ENCODE data around the gene CFAP54.

CFAP54 gene

DNA sequence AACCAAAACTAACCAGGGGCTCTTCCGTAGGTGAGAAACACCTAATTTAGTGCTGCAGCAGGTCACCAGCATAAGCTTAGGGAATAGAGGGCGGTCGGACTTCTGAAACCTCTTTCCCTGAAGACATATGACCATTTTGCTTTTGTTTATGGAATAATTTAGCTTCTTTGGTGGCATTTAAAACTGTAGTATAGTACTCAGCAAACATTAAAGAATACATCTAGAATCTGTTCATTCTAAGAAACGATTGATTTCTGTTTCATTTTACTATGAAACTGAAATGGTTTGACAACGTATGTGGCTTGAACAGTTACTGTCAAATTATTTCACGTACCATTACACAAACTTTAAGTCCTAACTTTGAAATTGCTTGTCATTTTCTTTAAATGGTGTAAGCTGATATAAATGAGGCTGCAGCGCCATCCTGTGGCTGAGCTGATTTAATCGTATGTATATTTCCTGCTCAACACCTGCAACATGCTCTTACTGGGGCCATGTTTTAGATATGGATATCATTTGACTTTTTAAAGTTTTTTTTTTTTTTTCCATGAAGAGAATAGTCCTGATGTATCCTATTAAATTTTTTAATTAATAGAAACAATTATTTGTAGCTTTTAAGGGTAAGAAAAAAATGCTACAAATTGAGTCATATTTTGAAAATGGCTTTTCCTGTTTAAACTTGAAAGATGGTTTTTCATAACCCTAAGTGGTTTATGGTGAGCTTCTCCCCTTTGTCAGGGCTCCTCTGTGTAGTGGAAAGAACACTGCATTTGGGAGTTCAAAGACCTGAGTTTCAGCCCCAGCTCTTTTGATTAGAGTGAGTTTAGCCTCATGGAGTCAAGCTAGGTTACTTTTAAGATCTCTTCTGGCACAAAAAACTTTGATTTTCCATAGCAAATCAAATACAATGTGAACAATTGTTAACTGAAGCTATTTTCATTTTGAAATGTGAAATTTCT lies 27.4 kb downstream of the CFAP54 start:
- no peaks in the 10 kb centered on the region for H3K36me3 ChIP-seq (ENCODE audit: control insufficient read depth, insufficient read depth, low read length)
- 57% methylated on average over 5 of the region's 8 CpGs; no CpG with 5 or more reads in 1 of the 2 experiments for WGBS, 2 experiments (ENCODE audit: insufficient coverage in 2 of 2)
- H3K4me1 ChIP-seq (ENCODE audit: control insufficient read depth, insufficient read depth, low read length, poor library complexity, severe bottlenecking) = peaks cover 2% of the 10 kb centered on the region
- no peak overlapping the region for H3K4me3 ChIP-seq (ENCODE audit: extremely low read depth, insufficient read depth, low read length, poor library complexity, severe bottlenecking)
- H3K9me3 ChIP-seq (ENCODE audit: control insufficient read depth, low read length) = no peaks in the 10 kb centered on the region
- no peak overlapping the region for H3K27ac ChIP-seq (ENCODE audit: low read depth, low read length, severe bottlenecking)

DNA sequence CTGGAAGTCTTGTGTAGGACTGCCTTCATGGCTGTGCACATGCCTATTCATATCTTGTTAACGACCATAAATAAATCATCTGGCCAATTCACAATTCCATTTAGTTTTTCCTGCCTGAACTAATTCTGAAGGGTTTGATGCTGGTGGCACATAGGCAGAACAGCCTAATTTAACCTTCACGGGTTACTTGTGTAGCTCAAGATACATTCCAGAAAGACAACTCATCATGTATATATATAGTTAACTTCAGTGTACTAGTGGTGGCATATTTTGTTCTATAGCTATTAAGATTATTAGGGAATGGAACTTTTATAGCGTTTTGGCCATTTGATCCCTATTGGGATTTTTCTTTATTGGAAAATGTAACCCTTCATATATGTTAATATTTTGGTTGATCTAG lies 31.4 kb downstream of the CFAP54 start:
- H3K4me3 ChIP-seq (ENCODE audit: extremely low read depth, insufficient read depth, low read length, poor library complexity, severe bottlenecking) = no peak overlapping the region
- no peaks in the 10 kb centered on the region for H3K4me1 ChIP-seq (ENCODE audit: control insufficient read depth, insufficient read depth, low read length, poor library complexity, severe bottlenecking)
- no peaks in the 10 kb centered on the region for H3K36me3 ChIP-seq (ENCODE audit: control insufficient read depth, insufficient read depth, low read length)
- 67 to 100% methylated on average over 1 of the region's 3 CpGs for WGBS, 2 experiments (ENCODE audit: insufficient coverage in 2 of 2)
- no peaks in the 10 kb centered on the region for H3K9me3 ChIP-seq (ENCODE audit: control insufficient read depth, low read length)
- no peak overlapping the region for H3K27ac ChIP-seq (ENCODE audit: low read depth, low read length, severe bottlenecking)

DNA sequence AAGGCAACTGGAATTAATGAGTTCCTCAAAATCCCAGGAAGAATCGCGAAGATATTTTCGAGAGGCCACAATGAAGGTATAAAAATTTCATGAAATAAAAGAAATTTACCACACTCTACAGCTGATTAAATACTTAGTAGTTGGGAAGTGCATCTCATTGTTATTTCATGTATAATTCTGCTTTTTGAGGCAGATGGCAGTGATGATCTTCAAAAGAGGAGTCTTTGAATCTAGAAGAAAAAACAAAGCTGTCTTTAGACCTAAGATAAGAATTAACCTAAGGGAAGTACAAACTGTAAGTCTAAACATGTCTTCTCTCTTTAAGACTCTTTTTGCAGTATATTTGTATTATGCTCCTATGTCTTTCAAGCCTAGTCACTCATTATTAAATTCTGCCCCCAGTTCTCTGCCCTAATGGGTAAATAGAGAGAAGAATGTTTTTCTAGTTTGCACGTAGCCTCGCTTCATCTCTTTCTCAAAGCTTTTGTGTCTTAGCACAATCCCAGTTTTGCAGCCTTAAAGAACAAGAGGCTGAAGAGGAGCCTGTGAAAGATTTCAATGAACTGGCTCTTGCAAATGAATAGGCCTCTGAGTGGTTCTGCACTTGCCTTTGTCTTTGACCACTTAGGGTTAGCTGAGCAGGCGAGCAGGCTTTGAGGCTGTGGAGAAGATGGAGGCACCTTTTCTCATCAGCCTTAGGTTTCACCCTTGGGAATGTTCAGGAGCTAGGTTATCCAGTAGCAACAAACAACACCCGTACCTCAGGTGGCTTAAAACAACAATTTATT lies 32.7 kb downstream of the CFAP54 start:
- H3K36me3 ChIP-seq (ENCODE audit: control insufficient read depth, insufficient read depth, low read length) = no peaks in the 10 kb centered on the region
- H3K4me3 ChIP-seq (ENCODE audit: extremely low read depth, insufficient read depth, low read length, poor library complexity, severe bottlenecking) = no peak overlapping the region
- no peaks in the 10 kb centered on the region for H3K4me1 ChIP-seq (ENCODE audit: control insufficient read depth, insufficient read depth, low read length, poor library complexity, severe bottlenecking)
- no peak overlapping the region for H3K27ac ChIP-seq (ENCODE audit: low read depth, low read length, severe bottlenecking)
- WGBS, 2 experiments (ENCODE audit: insufficient coverage in 2 of 2) = 80 to 96% methylated on average over 1 to 3 of the region's 7 CpGs
- H3K9me3 ChIP-seq (ENCODE audit: control insufficient read depth, low read length) = no peaks in the 10 kb centered on the region

DNA sequence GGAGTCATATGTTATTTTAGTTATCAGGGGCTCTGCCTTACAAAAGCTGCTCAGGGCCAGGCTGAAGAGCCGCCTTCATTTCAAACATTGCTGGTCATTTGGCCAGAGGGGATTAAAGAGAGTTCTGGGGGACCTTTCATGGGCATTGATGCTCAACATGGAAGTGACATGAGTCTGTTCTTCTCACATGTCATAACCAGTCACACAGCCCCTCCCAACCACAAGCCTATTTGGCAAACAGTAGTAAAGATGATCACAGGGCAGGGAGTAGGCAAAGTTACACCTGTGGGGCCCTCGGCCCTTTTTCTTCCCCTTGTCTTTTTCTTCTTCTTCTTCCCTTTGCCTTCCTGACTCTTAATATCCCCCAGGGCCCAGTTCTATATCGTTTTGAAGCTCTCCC lies 33.3 kb downstream of the CFAP54 start:
- Histone ChIP-seq H3K36me3 (ENCODE audit: control insufficient read depth, insufficient read depth, low read length) (no peaks in the 10 kb centered on the region), H3K9me3 (ENCODE audit: control insufficient read depth, low read length) (no peaks in the 10 kb centered on the region), H3K4me1 (ENCODE audit: control insufficient read depth, insufficient read depth, low read length, poor library complexity, severe bottlenecking) (no peaks in the 10 kb centered on the region), H3K27ac (ENCODE audit: low read depth, low read length, severe bottlenecking) (no peak overlapping the region), H3K4me3 (ENCODE audit: extremely low read depth, insufficient read depth, low read length, poor library complexity, severe bottlenecking) (no peak overlapping the region)
- 67 to 81% methylated on average over 1 to 2 of the region's 3 CpGs for WGBS, 2 experiments (ENCODE audit: insufficient coverage in 2 of 2)

DNA sequence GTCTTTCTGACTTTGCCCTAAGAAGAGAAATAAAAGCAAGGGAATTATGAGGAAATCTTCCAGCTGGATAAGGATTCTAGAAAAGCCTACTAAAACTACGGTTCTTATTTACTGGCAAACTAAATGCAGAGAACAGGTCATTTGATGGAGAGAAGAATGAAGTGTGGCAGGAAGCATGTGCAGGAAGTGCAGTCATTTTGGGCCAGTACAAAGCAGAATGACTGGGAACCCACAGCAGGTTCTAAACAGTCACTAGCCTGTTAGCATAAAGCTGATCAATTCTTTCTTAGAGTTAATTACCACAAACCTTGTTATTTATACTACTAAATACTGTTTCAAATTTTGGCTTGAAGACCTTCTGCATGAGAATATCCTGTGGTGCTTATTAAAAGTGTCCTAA lies 36.7 kb downstream of the CFAP54 start:
- H3K4me3 ChIP-seq (ENCODE audit: extremely low read depth, insufficient read depth, low read length, poor library complexity, severe bottlenecking) = no peak overlapping the region
- no peaks in the 10 kb centered on the region for H3K4me1 ChIP-seq (ENCODE audit: control insufficient read depth, insufficient read depth, low read length, poor library complexity, severe bottlenecking)
- no peak overlapping the region for H3K27ac ChIP-seq (ENCODE audit: low read depth, low read length, severe bottlenecking)
- H3K9me3 ChIP-seq (ENCODE audit: control insufficient read depth, low read length) = no peaks in the 10 kb centered on the region
- WGBS, 2 experiments (ENCODE audit: insufficient coverage in 2 of 2) = 100% methylated on average over 1 of the region's 1 CpG
- H3K36me3 ChIP-seq (ENCODE audit: control insufficient read depth, insufficient read depth, low read length) = no peaks in the 10 kb centered on the region

DNA sequence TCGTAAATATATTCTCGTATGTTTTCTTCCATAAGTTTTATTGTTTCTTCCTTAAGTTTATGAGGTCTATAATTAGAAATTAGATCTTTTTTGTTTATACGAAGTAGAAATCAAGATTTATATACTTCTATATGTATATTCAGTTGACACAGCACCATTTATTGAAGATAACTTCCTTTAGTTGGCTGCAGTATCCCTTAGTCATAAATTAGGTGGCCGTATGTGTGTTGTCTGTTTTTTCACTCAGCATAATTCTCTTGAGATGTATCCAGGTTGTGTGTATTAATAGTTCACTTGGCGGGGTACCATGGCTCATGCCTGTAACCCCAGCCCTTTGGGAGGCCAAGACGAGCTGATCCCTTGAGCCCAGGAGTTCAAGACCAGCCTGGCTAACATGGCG lies 40.5 kb downstream of the CFAP54 start:
- H3K27ac ChIP-seq (ENCODE audit: low read depth, low read length, severe bottlenecking) = no peak overlapping the region
- 86 to 89% methylated on average over 3 of the region's 7 CpGs for WGBS, 2 experiments (ENCODE audit: insufficient coverage in 2 of 2)
- no peaks in the 10 kb centered on the region for H3K9me3 ChIP-seq (ENCODE audit: control insufficient read depth, low read length)
- no peaks in the 10 kb centered on the region for H3K36me3 ChIP-seq (ENCODE audit: control insufficient read depth, insufficient read depth, low read length)
- no peaks in the 10 kb centered on the region for H3K4me1 ChIP-seq (ENCODE audit: control insufficient read depth, insufficient read depth, low read length, poor library complexity, severe bottlenecking)
- H3K4me3 ChIP-seq (ENCODE audit: extremely low read depth, insufficient read depth, low read length, poor library complexity, severe bottlenecking) = no peak overlapping the region

DNA sequence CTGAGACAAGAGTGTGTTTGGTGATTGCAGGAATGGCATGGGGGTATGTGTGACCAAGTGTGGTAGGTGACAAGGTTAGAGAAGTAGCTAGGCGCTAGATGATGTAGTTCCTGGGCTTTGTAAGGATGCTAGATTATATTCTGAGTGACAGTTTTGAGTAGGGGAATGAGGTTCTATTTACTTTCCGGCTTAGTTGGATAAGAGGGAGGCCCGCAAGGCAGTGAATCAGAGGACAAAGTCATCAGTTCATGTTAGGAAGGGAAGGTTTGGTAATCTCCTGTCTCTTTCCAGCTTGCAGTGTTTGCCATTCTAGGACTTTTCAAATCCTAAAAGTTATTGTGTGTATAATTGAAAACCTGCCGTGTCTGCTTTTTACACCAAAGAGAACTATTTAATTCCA lies 45.0 kb downstream of the CFAP54 start:
- Histone ChIP-seq H3K4me3 (ENCODE audit: extremely low read depth, insufficient read depth, low read length, poor library complexity, severe bottlenecking) (no peak overlapping the region), H3K36me3 (ENCODE audit: control insufficient read depth, insufficient read depth, low read length) (no peaks in the 10 kb centered on the region), H3K9me3 (ENCODE audit: control insufficient read depth, low read length) (no peaks in the 10 kb centered on the region), H3K4me1 (ENCODE audit: control insufficient read depth, insufficient read depth, low read length, poor library complexity, severe bottlenecking) (no peaks in the 10 kb centered on the region), H3K27ac (ENCODE audit: low read depth, low read length, severe bottlenecking) (no peak overlapping the region)
- 97 to 100% methylated on average over 1 to 3 of the region's 4 CpGs for WGBS, 2 experiments (ENCODE audit: insufficient coverage in 2 of 2)

DNA sequence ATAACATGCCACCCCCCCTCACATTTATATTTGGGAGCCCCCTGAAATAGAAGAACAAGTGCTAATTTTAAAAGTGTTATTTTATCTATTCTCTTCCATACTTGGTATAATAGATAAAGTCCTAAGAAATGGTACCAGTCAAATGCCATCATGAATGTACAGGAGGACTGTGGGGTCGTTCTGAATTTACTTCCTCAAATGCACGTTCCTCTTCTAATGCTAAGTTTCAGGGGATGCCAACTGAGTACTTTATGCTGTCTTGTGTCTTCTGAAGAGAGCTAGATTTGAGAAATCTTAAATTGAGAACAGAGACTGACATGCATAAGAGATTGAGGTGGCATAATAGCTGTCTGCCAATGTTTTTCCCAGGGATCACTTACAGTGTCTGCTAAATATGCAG lies 59.0 kb downstream of the CFAP54 start:
- Histone ChIP-seq H3K36me3 (ENCODE audit: control insufficient read depth, insufficient read depth, low read length) (no peaks in the 10 kb centered on the region), H3K9me3 (ENCODE audit: control insufficient read depth, low read length) (no peaks in the 10 kb centered on the region), H3K4me3 (ENCODE audit: extremely low read depth, insufficient read depth, low read length, poor library complexity, severe bottlenecking) (no peak overlapping the region), H3K4me1 (ENCODE audit: control insufficient read depth, insufficient read depth, low read length, poor library complexity, severe bottlenecking) (no peaks in the 10 kb centered on the region), H3K27ac (ENCODE audit: low read depth, low read length, severe bottlenecking) (no peak overlapping the region)
- 70 to 91% methylated on average over 2 of the region's 2 CpGs for WGBS, 2 experiments (ENCODE audit: insufficient coverage in 2 of 2)

DNA sequence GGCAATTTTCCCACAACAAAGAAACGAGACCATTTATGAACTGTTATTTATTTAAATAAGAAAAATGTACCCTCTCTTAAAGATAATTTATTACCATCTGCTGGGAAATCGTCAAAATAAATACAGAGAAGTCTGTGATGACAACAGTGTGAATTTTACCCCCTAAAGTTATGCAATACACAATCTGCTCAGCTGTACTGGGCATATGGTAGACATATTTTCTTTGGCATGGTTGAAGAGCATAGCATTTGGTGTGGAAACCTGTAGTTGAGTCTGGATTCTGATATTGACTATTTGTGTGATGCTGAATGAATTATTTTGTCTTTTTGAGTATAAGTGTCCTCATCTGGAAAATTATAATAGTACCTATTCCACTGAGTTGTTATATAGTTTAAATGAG lies 60.0 kb downstream of the CFAP54 start:
- no peaks in the 10 kb centered on the region for H3K9me3 ChIP-seq (ENCODE audit: control insufficient read depth, low read length)
- H3K4me1 ChIP-seq (ENCODE audit: control insufficient read depth, insufficient read depth, low read length, poor library complexity, severe bottlenecking) = no peaks in the 10 kb centered on the region
- no peak overlapping the region for H3K4me3 ChIP-seq (ENCODE audit: extremely low read depth, insufficient read depth, low read length, poor library complexity, severe bottlenecking)
- H3K36me3 ChIP-seq (ENCODE audit: control insufficient read depth, insufficient read depth, low read length) = no peaks in the 10 kb centered on the region
- WGBS, 2 experiments (ENCODE audit: insufficient coverage in 2 of 2) = no CpG with 5 or more reads among the region's 2 CpGs
- no peak overlapping the region for H3K27ac ChIP-seq (ENCODE audit: low read depth, low read length, severe bottlenecking)

DNA sequence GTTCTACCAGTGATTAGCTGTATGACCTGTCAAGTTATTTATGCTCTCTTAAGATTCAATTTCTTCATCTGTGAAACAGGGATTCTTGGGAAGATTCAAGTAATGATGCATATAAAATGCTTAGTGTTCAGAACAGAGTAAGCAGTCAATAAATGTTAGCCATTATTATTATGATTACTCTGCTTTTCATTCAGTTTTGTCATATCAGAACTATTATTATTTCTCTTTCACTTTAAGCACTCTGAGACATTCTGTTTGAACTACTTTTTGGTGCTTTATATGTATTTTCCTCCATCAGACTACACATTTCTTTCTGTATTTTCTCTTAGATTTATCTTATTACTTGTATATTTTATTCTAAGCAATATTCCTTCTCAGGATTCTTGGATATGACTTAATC lies 81.2 kb downstream of the CFAP54 start:
- Histone ChIP-seq H3K27ac (ENCODE audit: low read depth, low read length, severe bottlenecking) (no peak overlapping the region), H3K36me3 (ENCODE audit: control insufficient read depth, insufficient read depth, low read length) (no peaks in the 10 kb centered on the region), H3K4me1 (ENCODE audit: control insufficient read depth, insufficient read depth, low read length, poor library complexity, severe bottlenecking) (no peaks in the 10 kb centered on the region), H3K4me3 (ENCODE audit: extremely low read depth, insufficient read depth, low read length, poor library complexity, severe bottlenecking) (no peak overlapping the region), H3K9me3 (ENCODE audit: control insufficient read depth, low read length) (no peaks in the 10 kb centered on the region)

All from mesodermal cell (in vitro differentiated cells).